ENCODE results near the gene ARHGEF26.

Gene ARHGEF26

GRCh38 chr3:154218728-154219127 lies 97.5 kb downstream of the ARHGEF26 start:
- DNase-seq = no peak

- DNase-seq = no peak
These were observed 99.3 kb downstream of the ARHGEF26 start for GRCh38 chr3:154220462-154220861.

GRCh38 chr3:154223519-154223918 lies 102.3 kb downstream of the ARHGEF26 start:
- DNase-seq = no peak

- no peak for DNase-seq
These were observed 103.2 kb downstream of the ARHGEF26 start for GRCh38 chr3:154224366-154224765.

GRCh38 chr3:154224866-154225265 lies 103.7 kb downstream of the ARHGEF26 start:
- DNase-seq = no peak

GRCh38 chr3:154225536-154225935 lies 104.3 kb downstream of the ARHGEF26 start:
- no peak for DNase-seq

- DNase-seq = no peak
These were observed 106.3 kb downstream of the ARHGEF26 start for GRCh38 chr3:154227531-154227930.

GRCh38 chr3:154228561-154229216 lies 107.5 kb downstream of the ARHGEF26 start:
- DNase-seq = no peak

- DNase-seq = no peak
These were observed 108.0 kb downstream of the ARHGEF26 start for GRCh38 chr3:154229217-154229590.

GRCh38 chr3:154235330-154235729 lies 114.1 kb downstream of the ARHGEF26 start:
- DNase-seq = no peak

GRCh38 chr3:154236331-154236730 lies 115.1 kb downstream of the ARHGEF26 start:
- DNase-seq = no peak

- no peak for DNase-seq
These were observed 119.0 kb downstream of the ARHGEF26 start for GRCh38 chr3:154240235-154240634.

GRCh38 chr3:154241496-154241895 lies 120.3 kb downstream of the ARHGEF26 start:
- no peak for DNase-seq

GRCh38 chr3:154242766-154243165 lies 121.6 kb downstream of the ARHGEF26 start:
- no peak for DNase-seq

- DNase-seq = no peak
These were observed 122.2 kb downstream of the ARHGEF26 start for GRCh38 chr3:154243353-154243752.

- DNase-seq = no peak
These were observed 123.5 kb downstream of the ARHGEF26 start for GRCh38 chr3:154244644-154245043.

GRCh38 chr3:154247806-154248415 lies 126.7 kb downstream of the ARHGEF26 start:
- no peak for DNase-seq

GRCh38 chr3:154250291-154250690 lies 129.1 kb downstream of the ARHGEF26 start:
- no peak for DNase-seq

GRCh38 chr3:154251610-154252009 lies 130.4 kb downstream of the ARHGEF26 start:
- no peak for DNase-seq

- peak; percentile 53 for DNase-seq
These were observed 131.8 kb downstream of the ARHGEF26 start for GRCh38 chr3:154252759-154253638.

GRCh38 chr3:154254527-154254926 lies 133.3 kb downstream of the ARHGEF26 start:
- no peak for DNase-seq

GRCh38 chr3:154273381-154273780 lies 152.2 kb downstream of the ARHGEF26 start:
- DNase-seq = no peak

GRCh38 chr3:154274348-154274747 lies 153.2 kb downstream of the ARHGEF26 start:
- DNase-seq = no peak

- DNase-seq = no peak
These were observed 154.1 kb downstream of the ARHGEF26 start for GRCh38 chr3:154275292-154275691.

Data from CD4-positive, alpha-beta T cell treated with Interleukin-17A for 1 hour (primary cell).